OCI-LY1 (cell line): Measurements from ENCODE around the gene GLT6D1.

Source experiments
- H2AFZ ChIP-seq: fragments of 200-600 bp; sonication (generic), shearing (Covaris generic); 2 replicates; pipeline ENCODE4 v1.6.0; 2014; ENCODE audit warnings: antibody characterized with exemption, mild to moderate bottlenecking, low read length
- H3F3A ChIP-seq: fragments of 200-600 bp; sonication (generic), shearing (Covaris generic); 2 replicates; pipeline ENCODE4 v1.6.0; 2014; ENCODE audit warnings: mild to moderate bottlenecking, antibody characterized with exemption, low read length, moderate library complexity; ENCODE audit not compliant: insufficient read depth
- H3K27ac ChIP-seq: fragments of 200-600 bp; sonication (generic); 2 replicates; pipeline ENCODE4 v1.5.1; 2014; ENCODE audit warnings: low read length, mixed run types, mild to moderate bottlenecking, low read depth; ENCODE audit not compliant: poor library complexity, severe bottlenecking
- H3K27me3 ChIP-seq: fragments of 200-600 bp; sonication (generic); 2 replicates; pipeline ENCODE4 v1.6.0; 2014; ENCODE audit warnings: antibody characterized with exemption, mild to moderate bottlenecking, low read length, moderate library complexity; ENCODE audit not compliant: insufficient read depth
- H3K36me3 ChIP-seq: fragments of 200-600 bp; sonication (generic); 2 replicates; pipeline ENCODE4 v1.6.1; 2014; ENCODE audit warnings: mild to moderate bottlenecking, antibody characterized with exemption, low read length, moderate library complexity, mixed read lengths; ENCODE audit not compliant: insufficient read depth
- H3K4me1 ChIP-seq: fragments of 200-600 bp; sonication (generic); 2 replicates; pipeline ENCODE4 v1.5.1; 2014; ENCODE audit warnings: mild to moderate bottlenecking, low read length, moderate library complexity; ENCODE audit not compliant: insufficient read depth, severe bottlenecking
- H3K4me2 ChIP-seq: fragments of 200-600 bp; sonication (generic), shearing (Covaris generic); 2 replicates; pipeline ENCODE4 v1.6.1; 2014; ENCODE audit warnings: low read length
- H3K4me3 ChIP-seq: fragments of 200-600 bp; sonication (generic); 2 replicates; pipeline ENCODE4 v1.5.1; 2014; ENCODE audit warnings: low read length, low read depth, mild to moderate bottlenecking, mixed read lengths; ENCODE audit not compliant: poor library complexity, severe bottlenecking
- H3K79me2 ChIP-seq: fragments of 200-600 bp; shearing (Covaris generic); 2 replicates; pipeline ENCODE4 v1.6.1; 2016; ENCODE audit warnings: mixed run types, low read length, mixed read lengths; ENCODE audit not compliant: insufficient read depth
- H3K9ac ChIP-seq: fragments of 200-600 bp; sonication (generic), shearing (Covaris generic); 2 replicates; pipeline ENCODE4 v1.6.1; 2014; ENCODE audit warnings: mild to moderate bottlenecking, low read length, mixed read lengths
- H3K9me2 ChIP-seq: fragments of 200-600 bp; sonication (generic), shearing (Covaris generic); 2 replicates; pipeline ENCODE4 v1.6.1; 2014; ENCODE audit warnings: low read depth, mild to moderate bottlenecking, low read length, mixed read lengths
- H3K9me3 ChIP-seq: fragments of 200-600 bp; shearing (Covaris generic); 2 replicates; pipeline ENCODE4 v1.6.1; 2014; ENCODE audit warnings: low read length, mixed read lengths
- H4K20me1 ChIP-seq: fragments of 200-600 bp; sonication (generic), shearing (Covaris generic); 2 replicates; pipeline ENCODE4 v1.6.0; 2016; ENCODE audit warnings: mild to moderate bottlenecking, low read length; ENCODE audit not compliant: insufficient read depth
- CTCF ChIP-seq: fragments of 200-600 bp; sonication (generic), shearing (Covaris generic); IDR thresholded peaks from 2 replicates; pipeline ENCODE4 v1.5.1; 2017; ENCODE audit warnings: mild to moderate bottlenecking, antibody characterized with exemption, low read length, moderate library complexity, mixed read lengths
- EZH2 ChIP-seq: fragments of 200-600 bp; sonication (generic), shearing (Covaris generic); IDR thresholded peaks from 2 replicates; pipeline ENCODE4 v1.8.0; 2017; ENCODE audit warnings: borderline replicate concordance, mixed run types, mild to moderate bottlenecking, antibody characterized with exemption, low read length, moderate library complexity, mixed read lengths

Gene GLT6D1

GRCh38 chr9:135584934-135585333 is 54.4 kb downstream of the GLT6D1 start:
- Histone ChIP-seq H3K79me2 (no peaks in the 10 kb centered on the region), H3K27ac (no peak overlapping the region), H3K4me3 (no peak overlapping the region), H3F3A (no peaks in the 10 kb centered on the region), H3K36me3 (no peaks in the 10 kb centered on the region), H3K9me3 (no peaks in the 10 kb centered on the region), H3K9ac (no peak overlapping the region), H3K27me3 (no peaks in the 10 kb centered on the region), H3K9me2 (no peaks in the 10 kb centered on the region), H3K4me2 (no peak overlapping the region), H4K20me1 (no peaks in the 10 kb centered on the region), H2AFZ (no peak overlapping the region), H3K4me1 (no peaks in the 10 kb centered on the region)
- TF ChIP-seq CTCF, result no peak
- TF ChIP-seq EZH2, result no peak

GRCh38 chr9:135584371-135584770 is 55.0 kb downstream of the GLT6D1 start:
- H3K79me2 ChIP-seq, result no peaks in the 10 kb centered on the region
- no peak overlapping the region for H3K27ac ChIP-seq
- no peak overlapping the region for H3K9ac ChIP-seq
- H2AFZ ChIP-seq, result no peak overlapping the region
- H3K9me2 ChIP-seq, result no peaks in the 10 kb centered on the region
- TF ChIP-seq EZH2, result no peak
- no peak for TF ChIP-seq CTCF
- H3F3A ChIP-seq, result no peaks in the 10 kb centered on the region
- H3K27me3 ChIP-seq, result 0 out of 2 replicates have a peak, but pooled peaks cover 1% of the 10 kb centered on the region
- no peak overlapping the region for H3K4me2 ChIP-seq
- H4K20me1 ChIP-seq, result no peaks in the 10 kb centered on the region
- no peaks in the 10 kb centered on the region for H3K4me1 ChIP-seq
- no peaks in the 10 kb centered on the region for H3K36me3 ChIP-seq
- no peaks in the 10 kb centered on the region for H3K9me3 ChIP-seq
- no peak overlapping the region for H3K4me3 ChIP-seq

GRCh38 chr9:135583688-135584011 is 55.7 kb downstream of the GLT6D1 start:
- Histone ChIP-seq H3K4me2 (no peak overlapping the region), H3K9me3 (no peaks in the 10 kb centered on the region), H3K36me3 (no peaks in the 10 kb centered on the region), H2AFZ (no peak overlapping the region), H3K79me2 (no peaks in the 10 kb centered on the region), H3K9ac (no peak overlapping the region), H3F3A (no peaks in the 10 kb centered on the region), H3K4me3 (no peak overlapping the region), H3K4me1 (no peaks in the 10 kb centered on the region), H3K27ac (no peak overlapping the region), H3K9me2 (no peaks in the 10 kb centered on the region), H4K20me1 (no peaks in the 10 kb centered on the region), H3K27me3 (0 out of 2 replicates have a peak, but pooled peaks cover 6% of the 10 kb centered on the region)
- TF ChIP-seq EZH2 (no peak), CTCF (no peak)
